ENCODE measurements around the gene TIPARP.
A peak's percentile ranks its signal among the peaks of the same experiment; 100 is the strongest.

Gene TIPARP

GRCh38 chr3:156674046-156674910 is at the start of gene TIPARP:
TIPARP (plus strand) TSS chr3:156674590; CDS start chr3:156677698, 3,108 bp downstream.
- peak; percentile 88 to 100 (median 98) for DNase-seq

GRCh38 chr3:156626104-156626503 is 48.3 kb upstream of the TIPARP start:
- no peak for DNase-seq

- no peak for DNase-seq
Measured at GRCh38 chr3:156627946-156628569, 46.3 kb upstream of the TIPARP start.

- DNase-seq, result no peak
Measured at GRCh38 chr3:156628836-156629618, 45.4 kb upstream of the TIPARP start.

- DNase-seq, result no peak
Measured at GRCh38 chr3:156630081-156630772, 44.2 kb upstream of the TIPARP start.

- no peak for DNase-seq
Measured at GRCh38 chr3:156630773-156631093, 43.7 kb upstream of the TIPARP start.

GRCh38 chr3:156631323-156631722 is 43.1 kb upstream of the TIPARP start:
- DNase-seq, result no peak

- DNase-seq, result no peak
Measured at GRCh38 chr3:156632601-156633000, 41.8 kb upstream of the TIPARP start.

- DNase-seq, result peak in 15 of 51 donors; percentile 6 to 49 (median 18)
Measured at GRCh38 chr3:156633335-156633734, 41.1 kb upstream of the TIPARP start.

GRCh38 chr3:156635034-156635433 is 39.4 kb upstream of the TIPARP start:
- no peak for DNase-seq

- DNase-seq, result no peak
Measured at GRCh38 chr3:156635973-156636372, 38.4 kb upstream of the TIPARP start.

GRCh38 chr3:156637480-156638022 is 36.8 kb upstream of the TIPARP start:
- DNase-seq, result no peak

GRCh38 chr3:156638271-156638670 is 36.1 kb upstream of the TIPARP start:
- no peak for DNase-seq

GRCh38 chr3:156639414-156640023 is 34.9 kb upstream of the TIPARP start:
- DNase-seq, result no peak

GRCh38 chr3:156641618-156641975 is 32.8 kb upstream of the TIPARP start:
- no peak for DNase-seq

GRCh38 chr3:156642750-156643728 is 31.4 kb upstream of the TIPARP start:
- DNase-seq, result peak in 20 of 51 donors; percentile 2 to 53 (median 28)

GRCh38 chr3:156643729-156644389 is 30.5 kb upstream of the TIPARP start:
- peak in 5 of 51 donors; percentile 2 to 33 (median 16) for DNase-seq

GRCh38 chr3:156644958-156645357 is 29.4 kb upstream of the TIPARP start:
- DNase-seq, result no peak

GRCh38 chr3:156646958-156647357 is 27.4 kb upstream of the TIPARP start:
- no peak for DNase-seq

All from hypothalamus (tissue), 51 donors.